ENCODE measurements around the gene FXYD3. TPM values are rescaled to one million over a fixed set of nuclear protein-coding genes. Genes with fewer than 3 reads are reported as not detected.
A peak's percentile ranks its signal among the peaks of the same experiment; 100 is the strongest.

FXYD3 gene
- total and polyA plus RNA-seq, 2 of the 13 experiments (the other 11 are each of a cell fraction or from before 2014, with no cell fraction given), result 4.9 TPM; not detected in 1

DNA sequence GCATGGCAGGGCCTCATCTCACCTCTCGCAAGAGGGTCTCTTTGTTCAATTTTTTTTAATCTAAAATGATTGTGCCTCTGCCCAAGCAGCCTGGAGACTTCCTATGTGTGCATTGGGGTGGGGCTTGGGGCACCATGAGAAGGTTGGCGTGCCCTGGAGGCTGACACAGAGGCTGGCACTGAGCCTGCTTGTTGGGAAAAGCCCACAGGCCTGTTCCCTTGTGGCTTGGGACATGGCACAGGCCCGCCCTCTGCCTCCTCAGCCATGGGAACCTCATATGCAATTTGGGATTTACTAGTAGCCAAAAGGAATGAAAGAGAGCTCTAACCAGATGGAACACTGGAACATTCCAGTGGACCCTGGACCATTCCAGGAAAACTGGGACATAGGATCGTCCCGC lies 8.0 kb downstream of the FXYD3 start:
- Histone ChIP-seq H2AFZ (ENCODE audit: low read length) (no peak overlapping the region), H3K79me2 (ENCODE audit: insufficient read depth, low read length) (no peaks in the 10 kb centered on the region), H3K4me1 (ENCODE audit: insufficient read depth, low read length) (peaks cover 88% of the 10 kb centered on the region), H3K27me3 (ENCODE audit: control insufficient read depth in 1 of 2, insufficient read depth in 2 of 2, low read length in 2 of 2) (no peaks in the 10 kb centered on the region), H4K20me1 (ENCODE audit: insufficient read depth, low read length) (no peaks in the 10 kb centered on the region), H3K9me3 (ENCODE audit: low read length) (no peaks in the 10 kb centered on the region), H3K4me2 (ENCODE audit: low read depth, low read length) (no peak overlapping the region), H3K4me3 (replicated peaks in 1 of 3; ENCODE audit: insufficient read depth in 1 of 3, low read depth in 2 of 3, low read length in 3 of 3) (no peak overlapping the region), H3K27ac (ENCODE audit: extremely low read length, insufficient read depth, low read length) (no peak overlapping the region), H3K9ac (ENCODE audit: insufficient read depth, low read depth, low read length) (no peak overlapping the region), H3K36me3 (replicated peaks in 1 of 2; ENCODE audit: control insufficient read depth in 1 of 2, insufficient read depth in 2 of 2, low read length in 2 of 2) (no peaks in the 10 kb centered on the region)
- CTCF ChIA-PET (ENCODE audit: low intra/inter-chr PET ratio, low total read pairs), result no interaction called here
- 93% methylated on average over 5 of the region's 5 CpGs for WGBS (ENCODE audit: low lambda C conversion rate)
- no TSS peak for BruUV-seq (replicated peaks)
- no peak for ATAC-seq
- TF ChIP-seq, protein P1, sequence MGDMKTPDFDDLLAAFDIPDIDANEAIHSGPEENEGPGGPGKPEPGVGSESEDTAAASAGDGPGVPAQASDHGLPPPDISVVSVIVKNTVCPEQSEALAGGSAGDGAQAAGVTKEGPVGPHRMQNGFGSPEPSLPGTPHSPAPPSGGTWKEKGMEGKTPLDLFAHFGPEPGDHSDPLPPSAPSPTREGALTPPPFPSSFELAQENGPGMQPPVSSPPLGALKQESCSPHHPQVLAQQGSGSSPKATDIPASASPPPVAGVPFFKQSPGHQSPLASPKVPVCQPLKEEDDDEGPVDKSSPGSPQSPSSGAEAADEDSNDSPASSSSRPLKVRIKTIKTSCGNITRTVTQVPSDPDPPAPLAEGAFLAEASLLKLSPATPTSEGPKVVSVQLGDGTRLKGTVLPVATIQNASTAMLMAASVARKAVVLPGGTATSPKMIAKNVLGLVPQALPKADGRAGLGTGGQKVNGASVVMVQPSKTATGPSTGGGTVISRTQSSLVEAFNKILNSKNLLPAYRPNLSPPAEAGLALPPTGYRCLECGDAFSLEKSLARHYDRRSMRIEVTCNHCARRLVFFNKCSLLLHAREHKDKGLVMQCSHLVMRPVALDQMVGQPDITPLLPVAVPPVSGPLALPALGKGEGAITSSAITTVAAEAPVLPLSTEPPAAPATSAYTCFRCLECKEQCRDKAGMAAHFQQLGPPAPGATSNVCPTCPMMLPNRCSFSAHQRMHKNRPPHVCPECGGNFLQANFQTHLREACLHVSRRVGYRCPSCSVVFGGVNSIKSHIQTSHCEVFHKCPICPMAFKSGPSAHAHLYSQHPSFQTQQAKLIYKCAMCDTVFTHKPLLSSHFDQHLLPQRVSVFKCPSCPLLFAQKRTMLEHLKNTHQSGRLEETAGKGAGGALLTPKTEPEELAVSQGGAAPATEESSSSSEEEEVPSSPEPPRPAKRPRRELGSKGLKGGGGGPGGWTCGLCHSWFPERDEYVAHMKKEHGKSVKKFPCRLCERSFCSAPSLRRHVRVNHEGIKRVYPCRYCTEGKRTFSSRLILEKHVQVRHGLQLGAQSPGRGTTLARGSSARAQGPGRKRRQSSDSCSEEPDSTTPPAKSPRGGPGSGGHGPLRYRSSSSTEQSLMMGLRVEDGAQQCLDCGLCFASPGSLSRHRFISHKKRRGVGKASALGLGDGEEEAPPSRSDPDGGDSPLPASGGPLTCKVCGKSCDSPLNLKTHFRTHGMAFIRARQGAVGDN (CRISPR knock-in tag; IDR thresholded peaks at IDR 0.05), result peak; percentile 16; the same call in 1 of the 2 replicates
- TF ChIP-seq, protein P2, sequence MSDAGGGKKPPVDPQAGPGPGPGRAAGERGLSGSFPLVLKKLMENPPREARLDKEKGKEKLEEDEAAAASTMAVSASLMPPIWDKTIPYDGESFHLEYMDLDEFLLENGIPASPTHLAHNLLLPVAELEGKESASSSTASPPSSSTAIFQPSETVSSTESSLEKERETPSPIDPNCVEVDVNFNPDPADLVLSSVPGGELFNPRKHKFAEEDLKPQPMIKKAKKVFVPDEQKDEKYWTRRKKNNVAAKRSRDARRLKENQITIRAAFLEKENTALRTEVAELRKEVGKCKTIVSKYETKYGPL (CRISPR knock-in tag; IDR thresholded peaks at IDR 0.05), result no peak
- TF ChIP-seq ZNF530 (CRISPR knock-in tag; IDR thresholded peaks at IDR 0.05; ENCODE audit: low read depth), result no peak
- TF ChIP-seq ZNF572 (CRISPR knock-in tag; IDR thresholded peaks at IDR 0.05), result 0 out of 2 replicates have a peak, but pooled peaks have one; percentile 46
- POLR2A ChIA-PET, result no interaction called here
- in situ Hi-C loops (cut with HindIII; ENCODE audit: extremely low pct_ligation_motif_present, low pct_unique_long_range_greater_than_20kb) (no loop called here), intact Hi-C loops (cut with micrococcal nuclease; ENCODE audit: unreplicated experiment) (no loop called here)
- FAIRE-seq, result no peak
- no peak for DNase-seq (ENCODE audit: low spot score)
